ENCODE measurements around the gene IYD.

Gene IYD

GRCh38 chr6:150380256-150380655, 11.4 kb downstream of the IYD start:
- Histone ChIP-seq H3K9me3 (ENCODE audit: control insufficient read depth, low read length) (no peaks in the 10 kb centered on the region), H3K9ac (ENCODE audit: low read length) (no peak overlapping the region), H3K4me3 (ENCODE audit: low read length) (no peak overlapping the region), H3K27me3 (ENCODE audit: control insufficient read depth, insufficient read depth, low read length) (no peaks in the 10 kb centered on the region), H3K4me1 (ENCODE audit: control insufficient read depth, insufficient read depth, low read length) (peaks cover 6% of the 10 kb centered on the region), H3K36me3 (ENCODE audit: control insufficient read depth, insufficient read depth, low read length) (no peaks in the 10 kb centered on the region)

- no peaks in the 10 kb centered on the region for H3K27me3 ChIP-seq (ENCODE audit: control insufficient read depth, insufficient read depth, low read length)
- H3K4me3 ChIP-seq (ENCODE audit: low read length): no peak overlapping the region
- H3K9ac ChIP-seq (ENCODE audit: low read length): no peak overlapping the region
- no peaks in the 10 kb centered on the region for H3K9me3 ChIP-seq (ENCODE audit: control insufficient read depth, low read length)
- no peaks in the 10 kb centered on the region for H3K36me3 ChIP-seq (ENCODE audit: control insufficient read depth, insufficient read depth, low read length)
- peaks cover 3% of the 10 kb centered on the region for H3K4me1 ChIP-seq (ENCODE audit: control insufficient read depth, insufficient read depth, low read length)
These were observed 13.4 kb downstream of the IYD start for GRCh38 chr6:150382171-150382570.

- H3K4me3 ChIP-seq (ENCODE audit: low read length): no peak overlapping the region
- peaks cover 9% of the 10 kb centered on the region for H3K4me1 ChIP-seq (ENCODE audit: control insufficient read depth, insufficient read depth, low read length)
- H3K9ac ChIP-seq (ENCODE audit: low read length): no peak overlapping the region
- no peaks in the 10 kb centered on the region for H3K9me3 ChIP-seq (ENCODE audit: control insufficient read depth, low read length)
- H3K27me3 ChIP-seq (ENCODE audit: control insufficient read depth, insufficient read depth, low read length): no peaks in the 10 kb centered on the region
- H3K36me3 ChIP-seq (ENCODE audit: control insufficient read depth, insufficient read depth, low read length): no peaks in the 10 kb centered on the region
These were observed 22.6 kb downstream of the IYD start for GRCh38 chr6:150391414-150391813.

GRCh38 chr6:150391890-150392289, 23.1 kb downstream of the IYD start:
- no peaks in the 10 kb centered on the region for H3K36me3 ChIP-seq (ENCODE audit: control insufficient read depth, insufficient read depth, low read length)
- no peaks in the 10 kb centered on the region for H3K9me3 ChIP-seq (ENCODE audit: control insufficient read depth, low read length)
- H3K27me3 ChIP-seq (ENCODE audit: control insufficient read depth, insufficient read depth, low read length): no peaks in the 10 kb centered on the region
- H3K4me3 ChIP-seq (ENCODE audit: low read length): no peak overlapping the region
- H3K9ac ChIP-seq (ENCODE audit: low read length): no peak overlapping the region
- H3K4me1 ChIP-seq (ENCODE audit: control insufficient read depth, insufficient read depth, low read length): peaks cover 9% of the 10 kb centered on the region

GRCh38 chr6:150392452-150393220, 23.8 kb downstream of the IYD start:
- no peaks in the 10 kb centered on the region for H3K27me3 ChIP-seq (ENCODE audit: control insufficient read depth, insufficient read depth, low read length)
- no peaks in the 10 kb centered on the region for H3K9me3 ChIP-seq (ENCODE audit: control insufficient read depth, low read length)
- no peaks in the 10 kb centered on the region for H3K36me3 ChIP-seq (ENCODE audit: control insufficient read depth, insufficient read depth, low read length)
- no peak overlapping the region for H3K9ac ChIP-seq (ENCODE audit: low read length)
- H3K4me3 ChIP-seq (ENCODE audit: low read length): no peak overlapping the region
- H3K4me1 ChIP-seq (ENCODE audit: control insufficient read depth, insufficient read depth, low read length): peaks cover 9% of the 10 kb centered on the region

- H3K9ac ChIP-seq (ENCODE audit: low read length): no peak overlapping the region
- peaks cover 9% of the 10 kb centered on the region for H3K4me1 ChIP-seq (ENCODE audit: control insufficient read depth, insufficient read depth, low read length)
- H3K36me3 ChIP-seq (ENCODE audit: control insufficient read depth, insufficient read depth, low read length): no peaks in the 10 kb centered on the region
- no peaks in the 10 kb centered on the region for H3K27me3 ChIP-seq (ENCODE audit: control insufficient read depth, insufficient read depth, low read length)
- no peaks in the 10 kb centered on the region for H3K9me3 ChIP-seq (ENCODE audit: control insufficient read depth, low read length)
- H3K4me3 ChIP-seq (ENCODE audit: low read length): no peak overlapping the region
These were observed 25.5 kb downstream of the IYD start for GRCh38 chr6:150394053-150394898.

- Histone ChIP-seq H3K27me3 (ENCODE audit: control insufficient read depth, insufficient read depth, low read length) (no peaks in the 10 kb centered on the region), H3K9me3 (ENCODE audit: control insufficient read depth, low read length) (no peaks in the 10 kb centered on the region), H3K36me3 (ENCODE audit: control insufficient read depth, insufficient read depth, low read length) (no peaks in the 10 kb centered on the region), H3K4me3 (ENCODE audit: low read length) (no peak overlapping the region), H3K4me1 (ENCODE audit: control insufficient read depth, insufficient read depth, low read length) (peaks cover 9% of the 10 kb centered on the region), H3K9ac (ENCODE audit: low read length) (no peak overlapping the region)
These were observed 26.1 kb downstream of the IYD start for GRCh38 chr6:150394899-150395295.

GRCh38 chr6:150395388-150396009, 26.7 kb downstream of the IYD start:
- Histone ChIP-seq H3K36me3 (ENCODE audit: control insufficient read depth, insufficient read depth, low read length) (no peaks in the 10 kb centered on the region), H3K4me3 (ENCODE audit: low read length) (no peak overlapping the region), H3K27me3 (ENCODE audit: control insufficient read depth, insufficient read depth, low read length) (no peaks in the 10 kb centered on the region), H3K9ac (ENCODE audit: low read length) (no peak overlapping the region), H3K4me1 (ENCODE audit: control insufficient read depth, insufficient read depth, low read length) (peaks cover 9% of the 10 kb centered on the region), H3K9me3 (ENCODE audit: control insufficient read depth, low read length) (no peaks in the 10 kb centered on the region)

GRCh38 chr6:150403458-150404246, 34.8 kb downstream of the IYD start:
- peaks cover 11% of the 10 kb centered on the region for H3K4me1 ChIP-seq (ENCODE audit: control insufficient read depth, insufficient read depth, low read length)
- no peak overlapping the region for H3K4me3 ChIP-seq (ENCODE audit: low read length)
- H3K36me3 ChIP-seq (ENCODE audit: control insufficient read depth, insufficient read depth, low read length): no peaks in the 10 kb centered on the region
- H3K27me3 ChIP-seq (ENCODE audit: control insufficient read depth, insufficient read depth, low read length): no peaks in the 10 kb centered on the region
- no peaks in the 10 kb centered on the region for H3K9me3 ChIP-seq (ENCODE audit: control insufficient read depth, low read length)
- no peak overlapping the region for H3K9ac ChIP-seq (ENCODE audit: low read length)

GRCh38 chr6:150406948-150407347, 38.1 kb downstream of the IYD start:
- no peak overlapping the region for H3K4me3 ChIP-seq (ENCODE audit: low read length)
- no peaks in the 10 kb centered on the region for H3K36me3 ChIP-seq (ENCODE audit: control insufficient read depth, insufficient read depth, low read length)
- H3K9ac ChIP-seq (ENCODE audit: low read length): no peak overlapping the region
- no peaks in the 10 kb centered on the region for H3K27me3 ChIP-seq (ENCODE audit: control insufficient read depth, insufficient read depth, low read length)
- peaks cover 15% of the 10 kb centered on the region for H3K4me1 ChIP-seq (ENCODE audit: control insufficient read depth, insufficient read depth, low read length)
- no peaks in the 10 kb centered on the region for H3K9me3 ChIP-seq (ENCODE audit: control insufficient read depth, low read length)

GRCh38 chr6:150408842-150409241, 40.0 kb downstream of the IYD start:
- no peak overlapping the region for H3K4me3 ChIP-seq (ENCODE audit: low read length)
- H3K36me3 ChIP-seq (ENCODE audit: control insufficient read depth, insufficient read depth, low read length): no peaks in the 10 kb centered on the region
- no peak overlapping the region for H3K9ac ChIP-seq (ENCODE audit: low read length)
- no peaks in the 10 kb centered on the region for H3K9me3 ChIP-seq (ENCODE audit: control insufficient read depth, low read length)
- H3K27me3 ChIP-seq (ENCODE audit: control insufficient read depth, insufficient read depth, low read length): no peaks in the 10 kb centered on the region
- peaks cover 9% of the 10 kb centered on the region for H3K4me1 ChIP-seq (ENCODE audit: control insufficient read depth, insufficient read depth, low read length)
